GM21825 (cell line): ENCODE data around the gene NLRP8.
"Not testable (repeated sequence)": the region's sequence is repeated elsewhere in the genome, so short reads cannot be mapped to it uniquely, and the experiment has no call there.

Source experiments
- ATAC-seq: cut with Tn5 transposase; IDR thresholded peaks from one replicate; pipeline ENCODE4 v1.9.1; 2021; ENCODE audit warnings: mild to moderate bottlenecking, moderate library complexity; ENCODE audit not compliant: unreplicated experiment

Gene NLRP8

DNA sequence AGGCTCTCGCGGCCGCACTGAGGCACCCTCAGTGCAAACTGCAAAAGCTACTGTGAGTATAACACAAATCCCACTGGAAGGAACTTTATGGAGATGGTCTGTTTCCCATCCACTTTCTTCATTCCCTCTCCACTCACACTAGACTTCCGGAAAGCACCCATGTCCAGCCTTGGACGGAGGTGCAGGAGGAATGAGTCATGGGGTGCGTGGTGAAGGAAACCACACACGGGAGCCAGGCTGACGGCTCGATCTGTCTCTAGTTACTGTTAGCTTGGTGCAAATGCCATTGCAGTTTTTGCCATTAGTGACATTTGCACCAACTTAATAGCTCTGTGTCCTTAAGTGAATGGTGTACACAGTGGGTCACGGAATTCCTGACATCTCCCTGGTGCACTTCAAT lies 14.6 kb downstream of the NLRP8 start:
- no peak for ATAC-seq

DNA sequence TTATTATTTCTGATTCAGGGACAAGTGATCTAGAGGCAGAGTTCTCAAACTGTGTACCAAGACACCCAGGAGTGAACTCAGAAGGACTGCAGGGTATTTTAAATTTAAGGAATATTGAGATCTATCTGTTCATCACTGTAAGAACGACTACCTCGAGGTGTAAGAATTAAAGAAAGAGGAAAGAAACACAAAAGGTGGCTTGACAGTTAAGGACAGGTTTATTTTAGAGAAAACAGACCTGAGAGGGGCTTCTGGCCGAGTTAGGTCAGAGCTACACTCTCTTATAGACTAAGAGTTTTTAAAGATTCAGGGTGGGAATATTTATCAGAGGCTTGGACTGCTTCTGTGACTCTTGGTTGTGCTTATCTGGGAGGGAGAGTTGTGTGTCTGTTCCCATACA lies 26.4 kb downstream of the NLRP8 start:
- ATAC-seq: no peak

DNA sequence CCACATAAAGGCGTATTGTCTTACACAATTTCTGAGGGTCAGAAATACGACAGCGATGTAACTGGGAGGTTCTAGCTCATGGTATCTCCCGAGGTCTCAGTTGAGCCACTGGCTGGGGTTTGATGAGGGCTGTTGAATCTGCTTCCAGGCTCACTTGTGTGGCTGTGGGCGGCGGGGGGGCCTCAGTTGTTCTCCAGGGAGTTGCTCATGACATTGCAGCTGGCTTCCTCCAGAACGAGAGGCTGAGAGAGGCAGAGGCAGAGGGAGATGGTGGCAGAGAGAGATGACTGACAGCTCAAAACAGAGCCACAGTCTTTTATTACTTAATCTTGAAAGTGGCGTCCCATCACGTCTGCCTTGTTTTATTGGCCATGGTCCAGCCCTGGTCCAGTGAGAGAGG lies 32.8 kb downstream of the NLRP8 start:
- ATAC-seq: no peak

DNA sequence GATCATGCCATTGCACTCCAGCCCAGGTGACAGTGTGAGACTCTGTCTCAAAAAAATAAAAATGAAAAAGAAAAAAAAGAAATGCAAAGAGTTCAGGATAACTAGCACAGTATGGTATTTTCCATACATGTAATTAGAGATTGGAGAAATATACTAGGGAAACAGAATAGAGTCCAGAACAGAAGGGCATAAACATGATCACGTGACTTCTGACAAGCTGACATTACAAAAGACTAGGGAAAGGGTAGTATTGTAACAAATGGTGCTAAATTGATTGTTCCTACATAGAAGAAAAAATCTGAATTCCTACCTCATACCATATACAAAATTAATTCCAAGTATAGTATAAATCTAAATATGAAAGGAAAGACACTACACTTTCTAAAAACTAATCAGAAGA lies 37.6 kb downstream of the NLRP8 start:
- ATAC-seq: no peak

DNA sequence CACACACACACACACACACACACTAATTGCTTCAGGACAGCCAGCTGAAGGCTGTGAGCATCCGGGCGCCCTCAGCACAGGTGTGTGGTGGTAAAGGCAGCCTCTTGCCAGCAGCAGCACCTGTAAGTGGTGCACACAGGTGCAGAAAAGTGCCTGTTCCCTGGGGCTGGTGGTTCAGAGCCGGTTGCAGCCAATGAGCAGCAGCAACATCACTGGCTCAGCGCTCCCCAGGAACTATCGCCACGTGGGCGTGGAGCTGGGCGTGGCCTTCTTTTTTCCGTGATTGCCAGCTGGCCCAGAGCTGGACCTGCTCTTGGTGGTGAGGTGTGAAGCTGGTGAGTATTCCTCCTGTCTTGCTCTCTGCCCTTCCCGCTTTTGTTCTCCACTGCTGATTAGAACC lies 38.9 kb downstream of the NLRP8 start, which contains the start of gene NLRP5:
Gene NLRP5 (plus strand): TSS at position 289 of the 400 bp plus-strand sequence.
- ATAC-seq: no peak

DNA sequence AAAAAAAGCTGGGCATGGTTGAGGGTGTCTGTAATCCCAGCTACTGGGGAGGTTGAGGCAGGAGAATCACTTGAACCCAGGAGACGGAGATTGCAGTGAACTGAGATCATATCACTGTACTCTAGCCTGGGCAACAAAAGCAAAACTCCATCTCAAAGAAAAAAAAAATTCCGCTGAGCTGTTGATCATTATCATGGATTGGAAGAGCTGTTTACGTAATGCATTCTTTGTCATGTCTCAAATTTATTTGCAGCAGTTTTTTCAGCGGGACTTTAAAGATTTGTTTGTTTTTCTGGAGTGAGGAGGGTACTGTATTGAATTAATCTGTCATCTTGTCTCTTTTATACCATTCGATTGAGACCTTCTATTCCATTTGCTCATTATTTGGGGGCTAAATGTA lies 43.2 kb downstream of the NLRP8 start:
- ATAC-seq: no peak

DNA sequence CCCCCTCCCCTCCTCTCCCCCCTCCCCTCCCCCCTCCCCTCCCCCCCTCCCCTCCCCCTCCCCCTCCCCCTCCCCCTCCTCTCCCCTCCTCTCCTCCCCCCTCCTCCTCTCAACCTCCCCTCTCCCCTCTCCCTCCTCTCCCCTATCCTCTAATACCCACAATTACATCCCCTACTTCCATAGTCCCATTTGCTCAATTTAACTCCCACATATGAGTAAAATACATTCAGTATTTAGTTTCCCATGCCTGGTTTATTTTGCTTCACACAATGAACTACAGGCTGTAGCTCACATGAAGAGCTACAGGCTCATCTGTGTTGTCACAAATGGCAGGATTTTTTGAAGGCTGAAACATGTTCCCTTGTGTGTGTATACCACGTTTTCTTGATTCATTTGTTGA lies 45.9 kb downstream of the NLRP8 start:
- ATAC-seq: no peak

DNA sequence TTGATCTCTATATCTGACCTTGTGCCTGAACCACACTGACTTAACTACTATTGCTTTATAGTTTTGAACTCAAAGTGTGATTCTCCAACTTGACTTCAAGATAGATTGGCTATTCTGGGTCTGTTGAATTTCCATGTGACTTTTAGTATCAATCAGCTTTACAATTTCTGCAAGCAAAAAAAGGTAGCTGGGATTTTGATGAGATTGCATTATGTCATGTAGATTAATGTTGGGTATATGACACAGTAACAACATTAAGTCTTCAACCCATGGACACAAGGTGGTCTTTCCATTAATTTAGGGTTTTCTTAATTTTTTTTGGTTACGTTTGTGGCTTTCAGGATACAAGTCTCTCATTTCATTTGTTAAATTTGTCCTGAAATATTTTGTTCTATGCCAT lies 67.1 kb downstream of the NLRP8 start:
- no peak for ATAC-seq

DNA sequence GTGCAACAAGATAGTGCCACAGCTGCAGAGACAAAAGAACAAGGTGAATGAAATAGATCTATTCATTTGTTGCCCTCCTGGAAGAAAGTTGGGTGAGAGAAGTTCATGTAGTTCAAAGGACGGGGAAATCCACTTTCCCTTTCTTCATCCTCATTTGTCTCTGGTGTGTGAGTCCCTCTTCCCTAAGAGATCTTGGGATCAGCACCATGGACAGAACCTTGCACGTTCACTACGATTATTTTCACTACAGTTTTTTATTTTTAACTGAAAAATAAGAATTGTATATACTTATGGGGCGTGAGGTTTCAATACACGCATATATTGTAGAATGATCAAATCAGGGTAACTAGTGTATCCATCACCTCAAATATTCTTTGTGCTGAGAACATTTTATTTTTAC lies 68.1 kb downstream of the NLRP8 start:
- no peak for ATAC-seq

DNA sequence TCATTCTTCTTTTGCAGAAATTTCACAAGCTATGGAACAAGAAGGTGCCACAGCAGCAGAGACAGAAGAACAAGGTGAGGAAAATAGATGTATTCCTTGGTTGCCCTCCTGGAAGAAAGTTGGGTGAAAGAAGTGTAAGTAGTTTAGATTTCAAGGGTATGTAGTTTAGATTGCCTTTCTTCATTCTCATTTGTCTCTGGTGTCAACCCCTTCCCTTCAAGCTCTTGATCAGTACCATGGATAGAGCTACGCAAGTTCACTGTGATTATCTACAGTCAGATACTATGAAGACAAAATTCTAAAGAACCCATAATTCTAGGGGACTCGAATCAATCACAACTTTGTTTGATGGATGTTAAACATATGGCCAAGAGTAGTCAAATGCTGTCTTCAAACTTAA lies 71.7 kb downstream of the NLRP8 start:
- ATAC-seq: not testable (repeated sequence)

DNA sequence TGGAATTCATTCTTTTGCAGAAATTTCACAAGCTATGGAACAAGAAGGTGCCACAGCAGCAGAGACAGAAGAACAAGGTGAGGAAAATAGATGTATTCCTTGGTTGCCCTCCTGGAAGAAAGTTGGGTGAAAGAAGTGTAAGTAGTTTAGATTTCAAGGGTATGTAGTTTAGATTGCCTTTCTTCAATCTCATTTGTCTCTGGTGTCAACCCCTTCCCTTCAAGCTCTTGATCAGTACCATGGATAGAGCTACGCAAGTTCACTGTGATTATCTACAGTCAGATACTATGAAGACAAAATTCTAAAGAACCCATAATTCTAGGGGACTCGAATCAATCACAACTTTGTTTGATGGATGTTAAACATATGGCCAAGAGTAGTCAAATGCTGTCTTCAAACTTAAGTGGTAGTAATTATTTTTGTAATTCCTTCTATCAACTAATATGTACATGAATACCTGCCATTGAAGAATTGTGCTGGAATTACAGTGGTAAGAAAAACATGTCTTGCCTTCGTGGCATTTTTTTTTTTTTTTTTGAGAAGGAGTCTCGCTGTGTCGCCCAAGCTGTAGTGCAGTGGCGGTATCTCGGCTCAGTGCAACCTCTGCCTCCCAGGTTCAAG lies 72.8 kb downstream of the NLRP8 start:
- ATAC-seq: not testable (repeated sequence)

DNA sequence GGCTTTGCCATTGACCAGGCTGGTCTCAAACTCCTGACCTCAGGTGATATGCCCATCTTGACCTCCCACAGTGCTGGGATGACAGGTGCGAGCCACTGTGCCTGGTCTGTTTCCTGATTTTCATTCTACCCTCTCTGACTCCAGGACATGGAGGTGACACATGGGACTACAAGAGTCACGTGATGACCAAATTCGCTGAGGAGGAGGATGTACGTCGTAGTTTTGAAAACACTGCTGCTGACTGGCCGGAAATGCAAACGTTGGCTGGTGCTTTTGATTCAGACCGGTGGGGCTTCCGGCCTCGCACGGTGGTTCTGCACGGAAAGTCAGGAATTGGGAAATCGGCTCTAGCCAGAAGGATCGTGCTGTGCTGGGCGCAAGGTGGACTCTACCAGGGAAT lies 79.1 kb downstream of the NLRP8 start:
- no peak for ATAC-seq
